Calu3 (cell line): Measurements from ENCODE around the gene ARHGEF10L. TPM values are rescaled to one million over a fixed set of nuclear protein-coding genes. Genes with fewer than 3 reads are reported as not detected.
A peak's percentile ranks its signal among the peaks of the same experiment; 100 is the strongest.
"Not testable (repeated sequence)": the region's sequence is repeated elsewhere in the genome, so short reads cannot be mapped to it uniquely, and the experiment has no call there.

Source experiments
- BruUV-seq: library from RNA; stranded (reverse); fragments of 400-500 nt; replicated peaks from 2 replicates; lab custom pipeline; 2021; lab: Mats Ljungman, UMichigan
- CTCF ChIA-PET: fragments of 300-600 bp; sonication (Branson Sonifier 250); formaldehyde crosslinking; loops from one replicate; lab custom pipeline; 2022; ENCODE audit warnings: antibody characterized with exemption; lab: Charles Lee
- DNase-seq: peaks from one replicate; pipeline ENCODE4 v3.0.0; 2022
- H3K27ac Mint-ChIP-seq: one replicate; pipeline ENCODE4 v1.8.0; 2022; ENCODE audit warnings: mixed read lengths; ENCODE audit not compliant: unreplicated experiment
- H3K27me3 Mint-ChIP-seq: one replicate; pipeline ENCODE4 v1.8.0; 2022; ENCODE audit warnings: mixed read lengths; ENCODE audit not compliant: unreplicated experiment
- H3K36me3 Mint-ChIP-seq: one replicate; pipeline ENCODE4 v1.8.0; 2022; ENCODE audit warnings: mild to moderate bottlenecking, moderate library complexity, mixed read lengths; ENCODE audit not compliant: insufficient read depth, unreplicated experiment
- H3K4me1 Mint-ChIP-seq: one replicate; pipeline ENCODE4 v1.8.0; 2022; ENCODE audit warnings: mild to moderate bottlenecking, low read depth, mixed read lengths; ENCODE audit not compliant: unreplicated experiment
- H3K4me3 Mint-ChIP-seq: one replicate; pipeline ENCODE4 v1.8.0; 2022; ENCODE audit warnings: mild to moderate bottlenecking, low read depth, moderate library complexity, mixed read lengths; ENCODE audit not compliant: unreplicated experiment
- H3K9me3 Mint-ChIP-seq: one replicate; pipeline ENCODE4 v1.8.0; 2022; ENCODE audit warnings: low read depth, mixed read lengths; ENCODE audit not compliant: unreplicated experiment
- CTCF ChIP-seq: fragments of 200-600 bp; IDR thresholded peaks from one replicate; pipeline ENCODE4 v1.8.0; 2022; ENCODE audit warnings: antibody characterized with exemption; ENCODE audit not compliant: unreplicated experiment
- intact Hi-C: fragments of 100-400 bp; cut with micrococcal nuclease; formaldehyde crosslinking; loops from one replicate; pipeline ENCODE4 v1.10.0; 2022; ENCODE audit not compliant: unreplicated experiment
- total RNA-seq: library from RNA; stranded (reverse); gene quantifications from 2 replicates; pipeline ENCODE4 v1.2.3, GENCODE V29; 2022

The ARHGEF10L gene
- total RNA-seq, 1 experiment from 2014 or later = 20.1 TPM

- BruUV-seq = no TSS peak
- CTCF ChIA-PET = interaction anchor here (1.0 to 1.3 kb wide), 2 partner anchors 83 to 250 kb away, joined by 5 to 6 read pairs; no protein-coding TSS in a partner anchor
- intact Hi-C loops = loop anchor here (10.0 kb wide), 1 partner anchor 250 kb away; no protein-coding TSS in a partner anchor
- H3K36me3 Mint-ChIP-seq = no peaks in the 10 kb centered on the region
- no peak overlapping the region for H3K4me3 Mint-ChIP-seq
- peak; percentile 15 for TF ChIP-seq CTCF
- peaks cover 55% of the 10 kb centered on the region for H3K27me3 Mint-ChIP-seq
- H3K4me1 Mint-ChIP-seq = no peaks in the 10 kb centered on the region
- H3K9me3 Mint-ChIP-seq = no peaks in the 10 kb centered on the region
- DNase-seq = peak; percentile 18
- H3K27ac Mint-ChIP-seq = no peak overlapping the region
Observed at GRCh38 chr1:17744666-17745478, 205.4 kb downstream of the ARHGEF10L start.

GRCh38 chr1:17745479-17745955 is 206.0 kb downstream of the ARHGEF10L start:
- BruUV-seq = no TSS peak
- Mint-ChIP-seq H3K9me3 (no peaks in the 10 kb centered on the region), H3K27ac (no peak overlapping the region), H3K27me3 (peaks cover 51% of the 10 kb centered on the region), H3K36me3 (no peaks in the 10 kb centered on the region), H3K4me1 (no peaks in the 10 kb centered on the region), H3K4me3 (no peak overlapping the region)
- DNase-seq = no peak
- CTCF ChIA-PET = interaction anchor here (1.0 to 1.3 kb wide), 2 partner anchors 84 to 251 kb away, joined by 5 to 6 read pairs; no protein-coding TSS in a partner anchor
- TF ChIP-seq CTCF = peak; percentile 6
- intact Hi-C loops = loop anchor here (10.0 kb wide), 1 partner anchor 251 kb away; no protein-coding TSS in a partner anchor

- BruUV-seq, CTCF ChIA-PET, H3K4me3 Mint-ChIP-seq, DNase-seq, H3K4me1 Mint-ChIP-seq, H3K9me3 Mint-ChIP-seq, H3K36me3 Mint-ChIP-seq, H3K27ac Mint-ChIP-seq: not testable (repeated sequence)
- intact Hi-C loops = loop anchor here (10.0 kb wide), 1 partner anchor 251 kb away; no protein-coding TSS in a partner anchor
- peaks cover 44% of the 10 kb centered on the region for H3K27me3 Mint-ChIP-seq
Observed at GRCh38 chr1:17746281-17746680, 206.8 kb downstream of the ARHGEF10L start.

GRCh38 chr1:17746920-17747319 is 207.4 kb downstream of the ARHGEF10L start:
- CTCF ChIA-PET = no interaction called here

More at GRCh38 chr1:17746920-17747319, 207.4 kb downstream of the ARHGEF10L start:
- no TSS peak for BruUV-seq
- Mint-ChIP-seq H3K4me3 (no peak overlapping the region), H3K4me1 (no peaks in the 10 kb centered on the region), H3K27ac (no peak overlapping the region), H3K27me3 (peaks cover 37% of the 10 kb centered on the region), H3K9me3 (no peaks in the 10 kb centered on the region), H3K36me3 (no peaks in the 10 kb centered on the region)
- intact Hi-C loops = loop anchor here (10.0 kb wide), 1 partner anchor 252 kb away; no protein-coding TSS in a partner anchor
- no peak for TF ChIP-seq CTCF
- no peak for DNase-seq

Other genes with a start within 250 kb of the ARHGEF10L start
- gene PADI4, start 231.5 kb upstream of the ARHGEF10L start, total RNA-seq = not detected in 2 replicates
- not detected in 2 replicates for gene PADI6, start 167.5 kb upstream of the ARHGEF10L start, total RNA-seq
- 107 and 113 TPM in 2 replicates for gene RCC2, start 100.0 kb upstream of the ARHGEF10L start, total RNA-seq
- gene ACTL8, start 215.6 kb downstream of the ARHGEF10L start, total RNA-seq = 0.22 TPM in 1 of 2 replicates, not detected in the other